Activated naive CD8-positive, alpha-beta T cell treated with anti-CD3 and anti-CD28 coated beads, Interleukin-2, amount 50 U/mL, for 16 hours (primary cell): ENCODE results near the gene EDA.
A peak's percentile ranks its signal among the peaks of the same experiment; 100 is the strongest.

Experiments
- DNase-seq: peaks from one replicate; pipeline ENCODE4 v3.0.0-alpha.2; 2020; ENCODE audit warnings: low read depth, low spot score

The EDA gene

GRCh38 chrX:69615779-69616456 lies at the start of gene EDA:
TSS of gene EDA (plus strand) at chrX:69616113.
- peak; percentile 24 for DNase-seq

- no peak for DNase-seq
Observed at GRCh38 chrX:69568828-69569227, 47.1 kb upstream of the EDA start.

DNA sequence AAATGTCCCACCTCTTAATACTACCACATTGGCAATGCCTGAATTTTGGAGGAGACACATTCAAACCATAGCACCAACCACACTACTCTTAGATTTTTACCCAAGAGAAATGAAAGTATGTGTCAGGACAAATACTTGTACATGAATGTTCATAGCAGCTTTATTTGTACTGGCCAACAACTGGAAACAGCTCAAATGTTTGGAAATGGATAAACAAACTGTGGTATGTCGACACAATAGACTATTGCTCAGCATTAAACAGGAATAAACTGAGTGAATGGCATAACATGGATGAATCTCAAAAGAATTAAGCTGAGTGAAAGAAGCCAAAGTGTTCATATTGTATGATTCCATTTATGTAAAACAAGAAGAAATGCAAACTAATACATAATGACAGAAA lies 18.5 kb upstream of the EDA start:
- no peak for DNase-seq

- DNase-seq: no peak
Observed at GRCh38 chrX:69600182-69600581, 15.7 kb upstream of the EDA start.

DNA sequence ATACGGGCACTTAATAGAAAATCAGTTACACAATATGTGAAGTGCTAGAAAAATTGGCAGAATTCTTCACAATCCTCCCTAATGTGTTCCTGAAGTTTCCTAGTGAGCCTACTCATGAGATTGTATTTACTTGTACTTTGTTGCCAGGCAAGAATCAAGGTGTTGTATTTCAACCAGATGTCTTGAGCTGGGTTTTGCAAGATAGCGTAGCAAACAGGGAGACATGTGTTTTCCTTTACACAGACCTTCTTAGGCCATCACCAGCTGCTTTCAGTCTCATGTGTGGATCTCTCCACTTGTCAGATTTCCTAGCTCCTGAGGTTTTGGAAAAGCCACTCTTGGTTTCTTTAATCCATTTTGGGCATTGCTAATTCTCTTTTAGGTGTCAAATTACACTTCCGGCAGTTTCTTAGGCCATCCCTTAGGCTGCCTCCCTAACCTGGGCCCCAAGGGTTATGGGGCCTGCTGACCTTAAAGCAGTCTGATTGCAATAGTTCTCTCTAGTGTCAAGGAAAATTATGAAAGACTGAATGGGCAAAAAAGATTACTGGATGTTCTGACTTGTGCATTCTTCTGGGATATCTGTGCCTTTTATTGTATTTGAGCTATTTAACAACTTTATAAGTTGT lies 12.2 kb upstream of the EDA start:
- no peak for DNase-seq

DNA sequence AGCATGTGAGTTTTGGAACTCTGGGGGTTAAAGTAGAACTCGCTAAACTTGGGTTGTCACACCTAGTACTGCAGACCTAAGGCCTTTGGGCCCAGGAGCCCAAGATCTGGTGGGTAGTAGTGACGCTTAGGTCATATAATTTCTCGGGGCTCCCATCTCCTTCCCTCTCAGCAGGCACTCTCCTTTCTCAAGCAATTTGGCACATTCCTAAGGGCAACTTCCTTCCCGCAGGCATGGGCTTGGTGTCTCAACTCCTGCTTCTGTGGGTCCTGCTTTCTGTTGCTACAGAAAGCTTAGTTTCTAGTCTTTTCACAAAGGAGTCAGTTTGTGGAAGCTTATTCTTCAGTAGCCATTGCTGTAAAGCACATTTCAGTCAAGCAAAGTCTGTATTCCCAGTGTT lies 10.4 kb upstream of the EDA start:
- DNase-seq: no peak

GRCh38 chrX:69607616-69608015 lies 8.3 kb upstream of the EDA start:
- DNase-seq: no peak

GRCh38 chrX:69613946-69614345 lies 2.0 kb upstream of the EDA start:
- DNase-seq: no peak

- DNase-seq: no peak
Observed at GRCh38 chrX:69614886-69615285, 1.0 kb upstream of the EDA start.

GRCh38 chrX:69615342-69615741 lies 571 bp upstream of the EDA start:
- DNase-seq: no peak

- no peak for DNase-seq
Observed at GRCh38 chrX:69616457-69617203, 717 bp downstream of the EDA start.

DNA sequence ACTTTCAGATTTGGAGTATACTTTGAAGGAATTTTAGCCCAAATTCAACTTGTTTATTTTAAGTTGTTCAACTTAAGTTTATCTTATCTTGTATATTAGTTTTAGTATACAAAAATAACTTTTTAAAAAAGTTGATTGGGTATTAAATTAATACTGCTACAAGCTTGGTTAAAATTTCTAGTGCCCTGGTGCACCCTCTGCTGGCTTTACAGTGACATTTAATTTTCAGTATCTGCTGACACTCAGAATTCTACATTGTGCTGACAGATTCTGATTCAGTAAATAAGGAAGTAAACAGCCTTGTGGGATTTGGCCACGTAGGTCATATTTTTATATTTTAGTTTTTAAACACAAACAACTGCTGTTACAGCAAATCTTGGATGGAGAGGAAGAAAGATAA lies 2.9 kb downstream of the EDA start:
- DNase-seq: no peak

GRCh38 chrX:69626129-69626528 lies 10.2 kb downstream of the EDA start:
- no peak for DNase-seq

DNA sequence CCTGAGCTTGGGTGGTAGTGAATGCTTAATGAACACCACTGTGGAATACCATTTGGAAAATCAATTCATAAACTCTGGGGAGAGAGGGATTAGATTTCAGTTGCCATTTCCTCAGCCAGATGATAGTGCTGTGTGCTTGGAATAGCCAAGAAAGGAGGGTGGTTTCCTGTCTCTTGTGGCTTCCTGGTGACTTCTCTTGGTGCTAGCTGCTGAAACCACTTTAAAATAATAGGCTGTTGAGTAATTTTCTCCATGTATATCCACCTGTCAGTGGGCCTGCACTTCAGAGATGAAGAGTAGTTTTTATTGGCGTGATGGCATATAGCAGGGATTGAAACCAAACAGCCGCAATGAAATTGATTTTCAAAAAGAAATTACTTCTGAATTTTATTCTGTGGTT lies 11.8 kb downstream of the EDA start:
- no peak for DNase-seq

DNA sequence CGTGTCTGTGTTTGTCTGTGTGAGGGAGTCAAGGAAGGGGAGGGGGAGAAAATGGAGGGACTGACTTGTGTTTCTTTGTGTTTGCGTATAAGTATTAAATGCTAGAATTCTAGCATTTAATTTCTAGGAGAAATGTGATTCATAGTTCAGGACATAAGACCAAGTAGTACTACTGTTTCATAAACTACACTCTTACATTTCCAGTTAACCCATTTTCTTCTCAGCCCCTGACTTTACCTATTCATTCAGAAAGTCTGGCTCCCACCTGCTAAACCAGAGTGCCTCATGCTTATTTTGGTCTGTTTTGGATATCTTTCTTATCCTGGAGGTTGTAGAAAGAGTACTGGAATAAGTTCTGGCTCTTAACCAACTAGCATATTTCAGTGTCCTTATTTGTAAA lies 14.2 kb downstream of the EDA start:
- DNase-seq: no peak

GRCh38 chrX:69664693-69665092 lies 48.8 kb downstream of the EDA start:
- no peak for DNase-seq

DNA sequence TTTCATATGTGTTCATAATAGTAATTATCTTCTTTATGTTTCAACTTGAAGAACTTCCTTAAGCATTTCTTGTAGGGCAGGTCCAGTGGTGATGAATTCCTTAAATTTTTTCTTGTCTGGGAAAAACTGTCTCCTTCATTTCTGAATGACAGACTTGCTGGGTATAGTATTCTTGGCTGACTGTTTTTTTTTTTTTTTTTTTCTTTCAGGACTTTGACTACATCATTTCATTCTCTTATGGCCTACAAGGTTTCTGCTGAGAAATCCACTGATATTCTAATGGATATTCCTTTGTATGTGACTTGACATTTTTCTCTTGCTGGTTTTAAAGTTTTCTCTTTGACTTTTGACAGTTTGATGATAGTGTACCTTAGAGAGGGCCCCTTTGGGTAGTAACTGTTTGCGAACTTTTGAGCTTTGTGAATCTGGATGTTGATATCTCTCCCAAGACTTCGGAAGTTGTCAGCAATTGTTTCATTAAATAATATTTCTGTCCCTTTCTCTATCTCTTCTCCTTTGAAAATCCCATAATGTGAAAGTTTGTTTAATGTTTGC lies 54.2 kb downstream of the EDA start:
- no peak for DNase-seq

- DNase-seq: no peak
Observed at GRCh38 chrX:69674891-69675290, 59.0 kb downstream of the EDA start.

GRCh38 chrX:69705818-69706217 lies 89.9 kb downstream of the EDA start:
- no peak for DNase-seq

DNA sequence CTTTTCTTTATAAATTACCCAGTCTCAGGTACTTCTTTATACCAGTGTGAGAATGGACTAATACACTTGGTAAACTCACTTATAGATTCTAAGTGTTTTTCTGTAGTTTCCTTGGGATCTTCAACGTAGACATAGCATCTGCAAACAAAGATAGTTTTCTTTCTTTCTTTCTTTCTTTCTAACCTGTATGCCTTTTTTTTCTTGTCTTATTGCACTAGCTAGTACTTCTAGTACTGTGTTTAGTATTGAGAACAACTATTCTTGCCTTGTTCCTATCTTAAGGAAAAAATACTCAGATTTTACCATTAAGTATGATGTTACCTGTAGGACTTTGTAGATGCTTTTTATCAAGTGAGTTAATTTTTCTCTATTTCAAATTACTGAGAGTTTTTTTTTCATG lies 102.2 kb downstream of the EDA start:
- no peak for DNase-seq

DNA sequence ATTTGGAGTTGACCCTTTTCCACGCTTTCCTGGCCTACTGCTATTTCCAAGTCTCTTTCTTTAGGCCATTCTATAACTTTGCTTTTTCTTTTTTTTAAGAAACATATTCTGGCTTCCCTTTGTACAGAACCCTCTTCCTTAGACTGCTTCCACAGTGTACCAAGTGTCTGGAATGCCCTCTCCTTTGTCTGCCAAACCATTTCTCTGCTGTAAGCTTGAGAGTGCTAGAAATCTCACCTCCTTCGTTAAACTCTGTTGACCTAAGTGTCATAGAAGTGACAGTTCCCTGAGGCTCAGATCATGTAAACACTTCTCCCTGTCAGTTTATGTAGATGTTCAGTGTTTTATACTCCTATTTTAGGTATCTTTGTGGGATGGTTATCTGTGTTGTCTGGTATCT lies 108.4 kb downstream of the EDA start:
- no peak for DNase-seq

DNA sequence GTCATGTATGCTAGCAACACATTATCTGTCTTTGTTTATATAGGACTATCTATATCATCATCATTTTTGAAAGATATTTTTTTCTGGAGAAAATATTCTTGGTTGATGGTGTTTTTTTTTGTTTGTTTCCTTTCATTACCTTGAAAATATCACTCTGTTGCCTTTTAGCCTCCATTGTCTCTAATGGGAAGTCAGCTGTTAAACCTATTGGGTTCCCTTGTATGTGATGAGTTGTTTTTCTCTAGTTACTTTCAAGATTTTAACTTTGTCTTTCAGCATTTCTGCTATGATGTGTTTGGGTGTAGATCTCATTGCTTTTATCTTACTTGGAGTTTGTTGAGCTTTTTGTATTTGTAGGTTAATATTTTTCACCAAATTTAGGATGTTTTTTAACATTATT lies 124.4 kb downstream of the EDA start:
- DNase-seq: no peak

- DNase-seq: no peak
Observed at GRCh38 chrX:69741721-69742120, 125.8 kb downstream of the EDA start.
